SH-SY5Y (cell line): ENCODE data around the gene CCDC192.

Experiments used
- GATA2 ChIP-seq: IDR thresholded peaks from 2 replicates; pipeline ENCODE4 v1.6.1; 2011; ENCODE audit warnings: mild to moderate bottlenecking, low read depth, low read length
- GATA3 ChIP-seq: IDR thresholded peaks from 2 replicates; pipeline ENCODE4 v1.6.1; 2011; ENCODE audit warnings: low read depth, mild to moderate bottlenecking, low read length, moderate library complexity

Gene CCDC192

GRCh38 chr5:127967323-127967982 lies 264.3 kb downstream of the CCDC192 start:
- no peak for TF ChIP-seq GATA3
- no peak for TF ChIP-seq GATA2

- TF ChIP-seq GATA3 (no peak), GATA2 (no peak)
Observed at GRCh38 chr5:127967983-127968592, 264.9 kb downstream of the CCDC192 start.

GRCh38 chr5:127969002-127969401 lies 265.8 kb downstream of the CCDC192 start:
- TF ChIP-seq GATA3 (no peak), GATA2 (no peak)

GRCh38 chr5:127969651-127970050 lies 266.5 kb downstream of the CCDC192 start:
- TF ChIP-seq GATA2 (no peak), GATA3 (no peak)

GRCh38 chr5:127970081-127970480 lies 266.9 kb downstream of the CCDC192 start:
- no peak for TF ChIP-seq GATA3
- TF ChIP-seq GATA2, result no peak

- TF ChIP-seq GATA2, result no peak
- no peak for TF ChIP-seq GATA3
Observed at GRCh38 chr5:127970854-127971425, 267.7 kb downstream of the CCDC192 start.

GRCh38 chr5:127975961-127976360 lies 272.8 kb downstream of the CCDC192 start:
- TF ChIP-seq GATA3, result no peak
- no peak for TF ChIP-seq GATA2

GRCh38 chr5:127976525-127976924 lies 273.3 kb downstream of the CCDC192 start:
- TF ChIP-seq GATA3 (no peak), GATA2 (no peak)

- TF ChIP-seq GATA3, result no peak
- no peak for TF ChIP-seq GATA2
Observed at GRCh38 chr5:127976991-127977717, 274.0 kb downstream of the CCDC192 start.

GRCh38 chr5:127978738-127979300 lies 275.6 kb downstream of the CCDC192 start:
- no peak for TF ChIP-seq GATA3
- TF ChIP-seq GATA2, result no peak

GRCh38 chr5:127979475-127979874 lies 276.3 kb downstream of the CCDC192 start:
- TF ChIP-seq GATA2, result no peak
- no peak for TF ChIP-seq GATA3

- TF ChIP-seq GATA2 (no peak), GATA3 (no peak)
Observed at GRCh38 chr5:127980843-127981242, 277.7 kb downstream of the CCDC192 start.

GRCh38 chr5:127981498-127981897 lies 278.3 kb downstream of the CCDC192 start:
- TF ChIP-seq GATA3 (no peak), GATA2 (no peak)

- TF ChIP-seq GATA2 (no peak), GATA3 (no peak)
Observed at GRCh38 chr5:127985811-127986325, 282.7 kb downstream of the CCDC192 start.
